ENCODE measurements around the gene GATAD2B.

GATAD2B gene

GRCh38 chr1:153922972-153923925, at the start of gene GATAD2B:
TSS of gene GATAD2B (minus strand) at chr1:153922972. CDS start at chr1:153828347, 94,625 bp downstream.
- H3K9me3 ChIP-seq (ENCODE audit: control insufficient read depth, insufficient read depth, low read length) = no peaks in the 10 kb centered on the region
- peak within 1 kb of the TSS; percentile 73 for H3K9ac ChIP-seq (ENCODE audit: low read depth, low read length)
- H3K36me3 ChIP-seq (ENCODE audit: insufficient read depth, low read length) = no peaks in the 10 kb centered on the region
- H3K4me1 ChIP-seq (ENCODE audit: insufficient read depth, low read length) = peaks cover 13% of the 10 kb centered on the region

- peaks cover 8% of the 10 kb centered on the region; the same call in 1 of the 2 replicates for H3K4me1 ChIP-seq (ENCODE audit: insufficient read depth, low read length)
- no peaks in the 10 kb centered on the region for H3K9me3 ChIP-seq (ENCODE audit: control insufficient read depth, insufficient read depth, low read length)
- 0 out of 2 replicates have a peak, but pooled peaks cover 2% of the 10 kb centered on the region for H3K36me3 ChIP-seq (ENCODE audit: insufficient read depth, low read length)
- no peak overlapping the region for H3K9ac ChIP-seq (ENCODE audit: low read depth, low read length)
Observed at GRCh38 chr1:153970346-153970745, 47.6 kb upstream of the GATAD2B start.

GRCh38 chr1:153968972-153969371, 46.2 kb upstream of the GATAD2B start:
- Histone ChIP-seq H3K36me3 (ENCODE audit: insufficient read depth, low read length) (0 out of 2 replicates have a peak, but pooled peaks cover 2% of the 10 kb centered on the region), H3K4me1 (ENCODE audit: insufficient read depth, low read length) (peaks cover 8% of the 10 kb centered on the region; the same call in 1 of the 2 replicates), H3K9ac (ENCODE audit: low read depth, low read length) (peak overlapping the region; percentile 71), H3K9me3 (ENCODE audit: control insufficient read depth, insufficient read depth, low read length) (no peaks in the 10 kb centered on the region)

- Histone ChIP-seq H3K9me3 (ENCODE audit: control insufficient read depth, insufficient read depth, low read length) (no peaks in the 10 kb centered on the region), H3K9ac (ENCODE audit: low read depth, low read length) (peak overlapping the region; percentile 71), H3K36me3 (ENCODE audit: insufficient read depth, low read length) (0 out of 2 replicates have a peak, but pooled peaks cover 2% of the 10 kb centered on the region), H3K4me1 (ENCODE audit: insufficient read depth, low read length) (peaks cover 8% of the 10 kb centered on the region; the same call in 1 of the 2 replicates)
Observed at GRCh38 chr1:153968408-153968807, 45.6 kb upstream of the GATAD2B start.

GRCh38 chr1:153968000-153968363, 45.2 kb upstream of the GATAD2B start:
- Histone ChIP-seq H3K4me1 (ENCODE audit: insufficient read depth, low read length) (peaks cover 8% of the 10 kb centered on the region; the same call in 1 of the 2 replicates), H3K9me3 (ENCODE audit: control insufficient read depth, insufficient read depth, low read length) (no peaks in the 10 kb centered on the region), H3K9ac (ENCODE audit: low read depth, low read length) (peak overlapping the region; percentile 71), H3K36me3 (ENCODE audit: insufficient read depth, low read length) (0 out of 2 replicates have a peak, but pooled peaks cover 2% of the 10 kb centered on the region)

GRCh38 chr1:153967107-153967999, 44.6 kb upstream of the GATAD2B start, which contains the start of gene CREB3L4:
TSS of gene CREB3L4 (plus strand) at chr1:153967902. CDS start at chr1:153968526, 624 bp downstream.
- H3K9ac ChIP-seq (ENCODE audit: low read depth, low read length) = peak within 1 kb of the TSS; percentile 71
- H3K9me3 ChIP-seq (ENCODE audit: control insufficient read depth, insufficient read depth, low read length) = no peaks in the 10 kb centered on the region
- H3K36me3 ChIP-seq (ENCODE audit: insufficient read depth, low read length) = no peaks in the 10 kb centered on the region
- peaks cover 8% of the 10 kb centered on the region; the same call in 1 of the 2 replicates for H3K4me1 ChIP-seq (ENCODE audit: insufficient read depth, low read length)

- Histone ChIP-seq H3K36me3 (ENCODE audit: insufficient read depth, low read length) (peaks cover 11% of the 10 kb centered on the region; the same call in 1 of the 2 replicates), H3K4me1 (ENCODE audit: insufficient read depth, low read length) (peaks cover 18% of the 10 kb centered on the region), H3K9ac (ENCODE audit: low read depth, low read length) (peak overlapping the region; percentile 81), H3K9me3 (ENCODE audit: control insufficient read depth, insufficient read depth, low read length) (no peaks in the 10 kb centered on the region)
Observed at GRCh38 chr1:153963850-153964331, 41.1 kb upstream of the GATAD2B start.

GRCh38 chr1:153963030-153963849, 40.5 kb upstream of the GATAD2B start, which contains the start of gene SLC39A1:
TSS of gene SLC39A1 (minus strand) at chr1:153963537. CDS start at chr1:153962715, 822 bp downstream.
- peaks cover 15% of the 10 kb centered on the region for H3K4me1 ChIP-seq (ENCODE audit: insufficient read depth, low read length)
- H3K9ac ChIP-seq (ENCODE audit: low read depth, low read length) = peak within 1 kb of the TSS; percentile 93
- H3K36me3 ChIP-seq (ENCODE audit: insufficient read depth, low read length) = peaks cover 11% of the 10 kb centered on the region; the same call in 1 of the 2 replicates
- H3K9me3 ChIP-seq (ENCODE audit: control insufficient read depth, insufficient read depth, low read length) = no peaks in the 10 kb centered on the region

GRCh38 chr1:153962088-153963029, 39.6 kb upstream of the GATAD2B start:
- Histone ChIP-seq H3K4me1 (ENCODE audit: insufficient read depth, low read length) (peaks cover 15% of the 10 kb centered on the region), H3K36me3 (ENCODE audit: insufficient read depth, low read length) (peaks cover 11% of the 10 kb centered on the region; the same call in 1 of the 2 replicates), H3K9me3 (ENCODE audit: control insufficient read depth, insufficient read depth, low read length) (no peaks in the 10 kb centered on the region), H3K9ac (ENCODE audit: low read depth, low read length) (peak overlapping the region; percentile 93)

- peak overlapping the region; percentile 93 for H3K9ac ChIP-seq (ENCODE audit: low read depth, low read length)
- H3K4me1 ChIP-seq (ENCODE audit: insufficient read depth, low read length) = peaks cover 15% of the 10 kb centered on the region
Observed at GRCh38 chr1:153961421-153961820, 38.6 kb upstream of the GATAD2B start.

GRCh38 chr1:153960206-153960605, 37.4 kb upstream of the GATAD2B start:
- H3K4me1 ChIP-seq (ENCODE audit: insufficient read depth, low read length) = peaks cover 11% of the 10 kb centered on the region
- H3K9ac ChIP-seq (ENCODE audit: low read depth, low read length) = no peak overlapping the region
- H3K9me3 ChIP-seq (ENCODE audit: control insufficient read depth, insufficient read depth, low read length) = no peaks in the 10 kb centered on the region
- peaks cover 11% of the 10 kb centered on the region; the same call in 1 of the 2 replicates for H3K36me3 ChIP-seq (ENCODE audit: insufficient read depth, low read length)

More at GRCh38 chr1:153961421-153961820, 38.6 kb upstream of the GATAD2B start:
- peaks cover 11% of the 10 kb centered on the region; the same call in 1 of the 2 replicates for H3K36me3 ChIP-seq (ENCODE audit: insufficient read depth, low read length)
- H3K9me3 ChIP-seq (ENCODE audit: control insufficient read depth, insufficient read depth, low read length) = no peaks in the 10 kb centered on the region

GRCh38 chr1:153959454-153959853, 36.7 kb upstream of the GATAD2B start:
- Histone ChIP-seq H3K9ac (ENCODE audit: low read depth, low read length) (no peak overlapping the region), H3K4me1 (ENCODE audit: insufficient read depth, low read length) (peaks cover 11% of the 10 kb centered on the region), H3K9me3 (ENCODE audit: control insufficient read depth, insufficient read depth, low read length) (no peaks in the 10 kb centered on the region), H3K36me3 (ENCODE audit: insufficient read depth, low read length) (peaks cover 11% of the 10 kb centered on the region; the same call in 1 of the 2 replicates)
